IMR-90 (cell line): Measurements from ENCODE around the gene ACTR10. TPM values are rescaled to one million over a fixed set of nuclear protein-coding genes. Genes with fewer than 3 reads are reported as not detected.
A peak's percentile ranks its signal among the peaks of the same experiment; 100 is the strongest.

Experiments
- ATAC-seq: fragments of 200-7000 bp; cut with Tn5 transposase; 2 replicates; pipeline ENCODE4 v1.9.1; 2020; ENCODE audit warnings: low read depth, mild to moderate bottlenecking, moderate library complexity
- BruUV-seq: library from RNA; stranded (reverse); fragments of 400-500 nt; replicated peaks from 2 replicates; lab custom pipeline; 2021; lab: Mats Ljungman, UMichigan
- CTCF ChIA-PET: fragments of 300-600 bp; formaldehyde crosslinking; extraction: SDS; loops from one replicate; lab custom pipeline; 2021; ENCODE audit warnings: antibody characterized with exemption; lab: Yijun Ruan, JAX
- POLR2A ChIA-PET: fragments of 300-600 bp; sonication (Branson Sonifier 250); formaldehyde crosslinking; loops from one replicate; lab custom pipeline; 2022; ENCODE audit warnings: antibody characterized with exemption; ENCODE audit not compliant: unreplicated experiment; lab: Charles Lee
- DNase-seq: peaks from one replicate; pipeline ENCODE4 v3.0.0; 2013
- H2AFZ ChIP-seq: replicated peaks from 2 replicates; pipeline ENCODE3; 2013; ENCODE audit warnings: low read length, mild to moderate bottlenecking; ENCODE audit not compliant: poor library complexity
- H2AK5ac ChIP-seq: 2 replicates; pipeline ENCODE4 v1.6.1; 2013; ENCODE audit warnings: low read depth, low read length, inconsistent platforms
- H2AK9ac ChIP-seq: replicated peaks from 2 replicates; pipeline ENCODE3; 2013; ENCODE audit warnings: mild to moderate bottlenecking, low read depth, low read length, moderate library complexity; ENCODE audit not compliant: poor library complexity
- H2BK120ac ChIP-seq: 2 replicates; pipeline ENCODE4 v1.6.1; 2013; ENCODE audit warnings: low read depth, low read length, inconsistent platforms
- H2BK15ac ChIP-seq: 3 replicates; pipeline ENCODE4 v1.6.1; 2013; ENCODE audit warnings: low read depth, low read length, inconsistent platforms
- H2BK20ac ChIP-seq: 2 replicates; pipeline ENCODE4 v1.6.1; 2013; ENCODE audit warnings: low read depth, mild to moderate bottlenecking, inconsistent platforms, low read length, moderate library complexity
- H2BK5ac ChIP-seq: 2 replicates; pipeline ENCODE4 v1.6.1; 2013; ENCODE audit warnings: mild to moderate bottlenecking, low read depth, low read length, inconsistent platforms; ENCODE audit not compliant: poor library complexity, severe bottlenecking
- H3K14ac ChIP-seq: replicated peaks from 2 replicates; pipeline ENCODE4 v1.6.1; 2013; ENCODE audit warnings: low read depth, low read length, inconsistent platforms
- H3K18ac ChIP-seq: 2 replicates; pipeline ENCODE4 v1.6.1; 2013; ENCODE audit warnings: low read depth, low read length, control low read depth
- H3K23ac ChIP-seq: 2 replicates; pipeline ENCODE4 v1.6.1; 2013; ENCODE audit warnings: low read depth, low read length, inconsistent platforms
- H3K27ac ChIP-seq: 2 replicates; pipeline ENCODE4 v1.5.1; 2013; ENCODE audit warnings: mild to moderate bottlenecking, control low read depth, low read length; ENCODE audit not compliant: insufficient read depth
- H3K27me3 ChIP-seq: 2 replicates; pipeline ENCODE4 v1.6.1; 2013; ENCODE audit warnings: low read length; ENCODE audit not compliant: control insufficient read depth, insufficient read depth
- H3K36me3 ChIP-seq: 2 replicates; pipeline ENCODE4 v1.6.1; 2013; ENCODE audit warnings: low read length, mixed read lengths; ENCODE audit not compliant: control insufficient read depth, insufficient read depth
- H3K4ac ChIP-seq: 2 replicates; pipeline ENCODE4 v1.6.1; 2013; ENCODE audit warnings: low read depth, low read length, inconsistent platforms
- H3K4me1 ChIP-seq: 2 replicates; pipeline ENCODE4 v1.6.1; 2013; ENCODE audit warnings: low read length, mixed read lengths; ENCODE audit not compliant: control insufficient read depth, insufficient read depth
- H3K4me2 ChIP-seq: 2 replicates; pipeline ENCODE4 v1.6.1; 2013; ENCODE audit warnings: low read depth, mild to moderate bottlenecking, control low read depth, low read length, moderate library complexity
- H3K4me3 ChIP-seq: 2 replicates; pipeline ENCODE4 v1.5.1; 2013; ENCODE audit warnings: low read depth, mild to moderate bottlenecking, control low read depth, low read length, moderate library complexity; ENCODE audit not compliant: insufficient read depth
- H3K56ac ChIP-seq: 2 replicates; pipeline ENCODE4 v1.6.1; 2013; ENCODE audit warnings: low read length, inconsistent platforms; ENCODE audit not compliant: insufficient read depth; ENCODE audit errors: extremely low read depth
- H3K79me1 ChIP-seq, 2 experiments: 2 replicates each; pipeline ENCODE4 v1.6.1; 2013; ENCODE audit warnings: low read length in 2 of 2, inconsistent platforms in 1 of 2, low read depth in 1 of 2
- H3K9ac ChIP-seq: 2 replicates; pipeline ENCODE4 v1.6.1; 2013; ENCODE audit warnings: low read depth, low read length, control low read depth
- H3K9me1 ChIP-seq: 2 replicates; pipeline ENCODE4 v1.6.1; 2013; ENCODE audit warnings: low read length, inconsistent platforms; ENCODE audit not compliant: insufficient read depth
- H3K9me3 ChIP-seq: 2 replicates; pipeline ENCODE4 v1.6.1; 2013; ENCODE audit warnings: low read length; ENCODE audit not compliant: control insufficient read depth, insufficient read depth
- H4K20me1 ChIP-seq: 2 replicates; pipeline ENCODE4 v1.6.1; 2013; ENCODE audit warnings: low read length, inconsistent platforms; ENCODE audit not compliant: insufficient read depth
- H4K5ac ChIP-seq: 2 replicates; pipeline ENCODE4 v1.6.1; 2013; ENCODE audit warnings: mild to moderate bottlenecking, low read depth, low read length, control low read depth
- H4K8ac ChIP-seq, 2 experiments: 2 replicates each; pipeline ENCODE4 v1.6.1; 2013; ENCODE audit warnings: low read depth in 2 of 2, low read length in 2 of 2, control low read depth in 1 of 2, inconsistent platforms in 1 of 2
- H4K91ac ChIP-seq: 2 replicates; pipeline ENCODE4 v1.6.1; 2013; ENCODE audit warnings: low read depth, low read length, inconsistent platforms; ENCODE audit not compliant: insufficient read depth
- MAFK ChIP-seq: IDR thresholded peaks from 2 replicates; pipeline ENCODE4 v1.6.1; 2012; ENCODE audit warnings: low read depth, low read length, improper control_type of control experiment
- MXI1 ChIP-seq: IDR thresholded peaks from 2 replicates; pipeline ENCODE4 v1.6.1; 2012; ENCODE audit warnings: low read depth, mild to moderate bottlenecking, low read length, moderate library complexity, borderline replicate concordance
- NFE2L2 ChIP-seq: fragments of 150-350 bp; IDR thresholded peaks from 2 replicates; pipeline ENCODE4 v1.6.1; 2016; ENCODE audit warnings: low read depth, mild to moderate bottlenecking, low read length
- WGBS, 2 experiments: methylation state at CpG; one replicate each; pipeline versions ENCODE4 v1.1.5 to v1.1.7; 2013; ENCODE audit warnings: missing lambda C conversion rate in 2 of 2; ENCODE audit not compliant: insufficient read length in 1 of 2; ENCODE audit errors: extremely low coverage in 2 of 2; 5-methylcytosine and 5-hydroxymethylcytosine counted together
- dilution Hi-C: fragments of 300-500 bp; cut with HindIII; formaldehyde crosslinking; loops from one replicate; pipeline ENCODE4 v1.14.3; 2018; ENCODE audit warnings: low sequenced_read_pairs; ENCODE audit not compliant: unreplicated experiment
- in situ Hi-C: fragments of 300-500 bp; cut with MboI; formaldehyde crosslinking; loops from 3 replicates; pipeline ENCODE4 v1.14.3; 2019; ENCODE audit warnings: low sequenced_read_pairs, inconsistent platforms, mixed read lengths
- intact Hi-C: fragments of 100-400 bp; cut with micrococcal nuclease; formaldehyde crosslinking; loops from 2 replicates; pipeline ENCODE4 v1.10.0; 2022
- polyA plus RNA-seq, 3 experiments: library from polyadenylated mRNA; depleted of rRNA; stranded (reverse); fragments of >200 nt; gene quantifications; 2 replicates each; pipeline ENCODE4 v1.2.3, GENCODE V29; 2012; ENCODE audit warnings: low replicate concordance in 1 of 3
- total RNA-seq: library from RNA; depleted of rRNA; stranded (reverse); fragments of >200 nt; gene quantifications from 2 replicates; pipeline ENCODE4 v1.2.3, GENCODE V29; 2012

Gene ACTR10
- total and polyA plus RNA-seq, 2 of the 4 experiments (the other 2 are of a cell fraction), result 71.0 to 71.7 TPM

DNA sequence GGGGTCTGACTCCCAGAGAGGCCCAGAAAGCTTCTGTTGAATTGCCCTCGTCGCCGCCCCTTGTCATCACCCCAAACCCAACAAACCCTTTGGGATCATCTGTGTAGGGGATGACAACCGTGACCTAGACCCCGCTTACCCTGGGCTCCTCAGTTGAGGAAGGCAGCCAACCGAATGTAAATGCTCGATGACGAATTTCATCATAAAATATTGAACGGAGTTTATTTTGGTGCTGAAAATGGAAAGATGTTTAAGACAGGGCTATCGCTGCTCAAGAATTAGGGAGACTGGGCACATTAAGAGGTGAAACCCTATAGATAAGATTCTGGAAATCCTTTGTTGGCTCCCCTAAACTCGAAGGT lies 512 bp downstream of the ACTR10 start:
- TF ChIP-seq MAFK, result no peak
- TF ChIP-seq MXI1, result 0 out of 2 replicates have a peak, but pooled peaks have one; percentile 5
- TF ChIP-seq NFE2L2, result no peak
- no peaks in the 10 kb centered on the region for H3K9me1 ChIP-seq
- H3K9ac ChIP-seq, result peak overlapping the region; percentile 98
- peak overlapping the region; percentile 79 for H3K4ac ChIP-seq
- ATAC-seq (peak; percentile 15), DNase-seq (peak; percentile 0)
- H4K20me1 ChIP-seq, result no peaks in the 10 kb centered on the region
- H4K91ac ChIP-seq, result peak overlapping the region; percentile 22; the same call in 1 of the 2 replicates
- H2BK15ac ChIP-seq, result no peak overlapping the region
- peak overlapping the region; percentile 86 for H3K14ac ChIP-seq
- peak overlapping the region; percentile 80; the same call in 1 of the 2 replicates for H3K56ac ChIP-seq
- H3K4me1 ChIP-seq, result no peaks in the 10 kb centered on the region
- no peaks in the 10 kb centered on the region for H3K9me3 ChIP-seq
- peaks cover 0 to 23% of the 10 kb centered on the region in 2 experiments for H3K79me1 ChIP-seq
- no peak overlapping the region for H2BK20ac ChIP-seq
- H3K4me2 ChIP-seq, result peak overlapping the region; percentile 91
- peak overlapping the region; percentile 99 for H3K4me3 ChIP-seq
- dilution Hi-C loops, result no loop called here
- no peak overlapping the region; the same call in 1 of the 2 replicates for H2BK120ac ChIP-seq
- H2AK5ac ChIP-seq, result 0 out of 2 replicates have a peak overlapping the region, but pooled peaks have one; percentile 68
- intact Hi-C loops, result no loop called here
- BruUV-seq, result TSS peak; percentile 60
- WGBS, 2 experiments, result no CpG with 5 or more reads among the region's 11 CpGs
- H4K8ac ChIP-seq, result peak overlapping the region; percentile 14 to 92; a peak in 3 of 4 replicates
- H4K5ac ChIP-seq, result peak overlapping the region; percentile 95
- H2AFZ ChIP-seq, result peak overlapping the region; percentile 97
- H3K27me3 ChIP-seq, result peaks cover 2% of the 10 kb centered on the region
- peak overlapping the region; percentile 98 for H2BK5ac ChIP-seq
- CTCF ChIA-PET, result no interaction called here
- H3K23ac ChIP-seq, result peak overlapping the region; percentile 54
- POLR2A ChIA-PET, result no interaction called here
- in situ Hi-C loops, result no loop called here
- H3K18ac ChIP-seq, result peak overlapping the region; percentile 15
- H2AK9ac ChIP-seq, result peak overlapping the region; percentile 86
- peak overlapping the region; percentile 99 for H3K27ac ChIP-seq
- peaks cover 5% of the 10 kb centered on the region; the same call in 1 of the 2 replicates for H3K36me3 ChIP-seq
